Smooth muscle cell (in vitro differentiated cells): Measurements from ENCODE around the gene SORCS2. TPM values are rescaled to one million over a fixed set of nuclear protein-coding genes. Genes with fewer than 3 reads are reported as not detected.

ENCODE experiments used
- DNase-seq: peaks from one replicate; lab custom pipeline; 2025; ENCODE audit not compliant: unreplicated experiment; lab: John Stamatoyannopoulos, UW
- H2AFZ ChIP-seq: fragments of 200-600 bp; sonication (generic); 2 replicates; pipeline ENCODE4 v1.6.0; 2016; ENCODE audit warnings: antibody characterized with exemption, low read depth, mild to moderate bottlenecking
- H3F3A ChIP-seq: fragments of 200-600 bp; sonication (generic); 2 replicates; pipeline ENCODE4 v1.6.0; 2017; ENCODE audit warnings: antibody characterized with exemption, low read depth
- H3K27ac ChIP-seq: fragments of 200-600 bp; sonication (generic); 2 replicates; pipeline ENCODE4 v1.5.1; 2016; ENCODE audit warnings: low read depth, mild to moderate bottlenecking
- H3K27me3 ChIP-seq: fragments of 200-600 bp; sonication (generic); 2 replicates; pipeline ENCODE4 v1.6.1; 2016; ENCODE audit warnings: low read depth, mild to moderate bottlenecking
- H3K36me3 ChIP-seq: fragments of 200-600 bp; sonication (generic); 2 replicates; pipeline ENCODE4 v1.5.1; 2016; ENCODE audit warnings: low read depth
- H3K4me1 ChIP-seq: fragments of 200-600 bp; sonication (generic); 2 replicates; pipeline ENCODE4 v1.5.1; 2016; ENCODE audit warnings: low read depth
- H3K4me2 ChIP-seq: fragments of 200-600 bp; sonication (generic); 2 replicates; pipeline ENCODE4 v1.6.0; 2016; ENCODE audit warnings: mild to moderate bottlenecking
- H3K4me3 ChIP-seq: fragments of 200-600 bp; sonication (generic); 2 replicates; pipeline ENCODE4 v1.5.1; 2016; ENCODE audit warnings: mild to moderate bottlenecking
- H3K79me2 ChIP-seq: fragments of 200-600 bp; sonication (generic); 2 replicates; pipeline ENCODE4 v1.6.0; 2016; ENCODE audit warnings: low read depth, mild to moderate bottlenecking
- H3K9ac ChIP-seq: fragments of 200-600 bp; sonication (generic); 2 replicates; pipeline ENCODE4 v1.6.0; 2016; ENCODE audit warnings: low read depth
- H3K9me3 ChIP-seq: fragments of 200-600 bp; sonication (generic); replicated peaks from 2 replicates; pipeline ENCODE4 v1.5.1; 2016; ENCODE audit warnings: low read depth
- H4K20me1 ChIP-seq: fragments of 200-600 bp; sonication (generic); 2 replicates; pipeline ENCODE4 v1.6.0; 2016; ENCODE audit warnings: low read depth
- CTCF ChIP-seq: fragments of 200-600 bp; sonication (generic); IDR thresholded peaks from 2 replicates; pipeline ENCODE4 v1.5.1; 2017; ENCODE audit warnings: borderline replicate concordance, mild to moderate bottlenecking, antibody characterized with exemption; ENCODE audit not compliant: insufficient read depth, poor library complexity, severe bottlenecking
- WGBS: methylation state at CpG from one replicate; pipeline ENCODE4 v1.1.7; 2016; ENCODE audit warnings: low lambda C conversion rate; 5-methylcytosine and 5-hydroxymethylcytosine counted together
- polyA plus RNA-seq: library from polyadenylated mRNA; unstranded; fragments of >200 nt; fragmentation: Nextera tagmentation; extraction: Ambion mirVana; gene quantifications from 2 replicates; pipeline ENCODE4 v1.2.1, GENCODE V29; 2016
- total RNA-seq: library from RNA; depleted of rRNA; stranded (reverse); fragments of >200 nt; gene quantifications from 2 replicates; pipeline ENCODE4 v1.2.3, GENCODE V29; 2014

SORCS2 gene
- total and polyA plus RNA-seq, 2 experiments from 2014 or later = 5.2 to 9.3 TPM

- Histone ChIP-seq H3K9ac (no peak overlapping the region), H2AFZ (no peak overlapping the region), H3K4me3 (no peak overlapping the region), H3K79me2 (no peaks in the 10 kb centered on the region), H3K9me3 (no peaks in the 10 kb centered on the region), H3K27me3 (no peaks in the 10 kb centered on the region), H3K27ac (no peak overlapping the region), H3K36me3 (no peaks in the 10 kb centered on the region), H3K4me1 (peaks cover 7% of the 10 kb centered on the region), H3K4me2 (no peak overlapping the region), H4K20me1 (no peaks in the 10 kb centered on the region), H3F3A (no peaks in the 10 kb centered on the region)
- WGBS = 100% methylated on average over 1 of the region's 1 CpG
- DNase-seq = no peak
- TF ChIP-seq CTCF = no peak
Measured at GRCh38 chr4:7248857-7249256, 56.5 kb downstream of the SORCS2 start.

DNA sequence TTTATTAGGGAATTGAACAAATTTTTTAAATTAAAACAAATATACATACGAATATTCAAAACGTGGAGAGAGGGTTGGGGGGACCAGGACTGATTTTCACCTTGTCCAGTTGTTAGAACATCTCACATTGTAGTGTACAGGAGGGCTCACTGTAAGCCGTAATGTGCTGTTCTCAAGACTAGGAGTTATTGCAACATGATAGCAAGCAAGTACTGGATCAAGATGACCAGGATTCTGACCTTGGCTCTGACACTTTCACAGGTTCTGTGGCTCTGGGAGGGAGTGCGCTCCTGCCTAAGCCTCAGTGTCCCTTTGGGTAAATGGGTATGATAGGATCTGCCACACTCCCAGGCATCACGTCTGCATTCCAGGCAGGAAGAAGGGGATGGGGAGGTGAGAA, 59.0 kb downstream of the SORCS2 start:
- Histone ChIP-seq H3K4me1 (peaks cover 7% of the 10 kb centered on the region), H3K36me3 (no peaks in the 10 kb centered on the region), H3K4me3 (no peak overlapping the region), H3K27me3 (no peaks in the 10 kb centered on the region), H3K27ac (no peak overlapping the region), H2AFZ (no peak overlapping the region), H3K9me3 (no peaks in the 10 kb centered on the region), H3K79me2 (no peaks in the 10 kb centered on the region), H3K4me2 (no peak overlapping the region), H3F3A (no peaks in the 10 kb centered on the region), H3K9ac (no peak overlapping the region), H4K20me1 (no peaks in the 10 kb centered on the region)
- WGBS = 89% methylated on average over 5 of the region's 5 CpGs
- TF ChIP-seq CTCF = no peak
- no peak for DNase-seq

- 98% methylated on average over 4 of the region's 7 CpGs for WGBS
- no peaks in the 10 kb centered on the region for H3K36me3 ChIP-seq
- H2AFZ ChIP-seq = no peak overlapping the region
- H3K4me2 ChIP-seq = no peak overlapping the region
- H3K9ac ChIP-seq = no peak overlapping the region
- TF ChIP-seq CTCF = no peak
- no peaks in the 10 kb centered on the region for H3F3A ChIP-seq
- no peak overlapping the region for H3K27ac ChIP-seq
- no peaks in the 10 kb centered on the region for H3K27me3 ChIP-seq
- H4K20me1 ChIP-seq = no peaks in the 10 kb centered on the region
- H3K4me3 ChIP-seq = no peak overlapping the region
- H3K9me3 ChIP-seq = no peaks in the 10 kb centered on the region
- peaks cover 7% of the 10 kb centered on the region for H3K4me1 ChIP-seq
- no peaks in the 10 kb centered on the region for H3K79me2 ChIP-seq
- DNase-seq = no peak
Measured at GRCh38 chr4:7252051-7252450, 59.7 kb downstream of the SORCS2 start.

DNA sequence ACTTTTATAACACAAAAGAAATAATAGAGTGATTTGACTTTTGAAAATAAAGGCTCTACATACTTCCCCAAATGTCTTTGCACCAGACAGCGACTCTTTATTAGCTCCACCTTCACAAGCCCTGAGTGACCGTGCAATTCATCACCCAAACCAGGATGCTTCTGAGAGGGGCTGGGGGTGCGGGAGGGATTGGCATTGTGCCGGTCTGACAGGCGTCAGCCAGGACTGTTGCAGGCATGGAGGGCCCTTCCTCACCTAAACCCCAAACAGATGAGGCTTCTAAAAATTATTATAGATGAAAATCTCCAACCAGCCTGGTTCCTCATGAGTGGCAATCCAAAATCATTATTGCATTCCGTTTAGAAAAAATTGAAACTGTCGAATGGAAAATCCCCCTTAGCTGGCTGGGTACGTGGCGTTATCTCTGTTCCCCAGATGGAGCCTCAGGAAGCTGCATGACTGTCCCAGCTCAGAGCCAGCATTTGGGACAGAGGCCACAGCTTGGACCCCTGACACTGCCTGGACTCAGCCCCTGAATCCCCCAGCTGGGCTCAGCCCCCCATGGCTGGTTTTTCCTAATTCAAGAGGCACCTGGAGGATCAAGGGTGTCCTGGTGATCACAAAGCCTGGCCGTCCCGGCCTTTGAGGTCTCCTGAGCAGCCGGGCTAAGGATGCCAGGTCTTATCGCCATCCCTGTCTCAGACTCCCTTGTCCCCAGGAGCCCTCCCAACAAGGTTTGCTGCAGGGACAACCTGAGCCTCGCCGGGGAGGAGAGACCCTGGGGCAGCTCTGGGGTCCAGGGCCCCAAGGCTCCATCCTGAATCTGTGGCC, 60.4 kb downstream of the SORCS2 start:
- TF ChIP-seq CTCF = no peak
- Histone ChIP-seq H4K20me1 (no peaks in the 10 kb centered on the region), H2AFZ (no peak overlapping the region), H3K27ac (no peak overlapping the region), H3K9ac (no peak overlapping the region), H3K79me2 (no peaks in the 10 kb centered on the region), H3K4me2 (peak overlapping the region; percentile 40), H3K4me3 (no peak overlapping the region), H3K27me3 (no peaks in the 10 kb centered on the region), H3K4me1 (peaks cover 7% of the 10 kb centered on the region), H3K9me3 (no peaks in the 10 kb centered on the region), H3K36me3 (no peaks in the 10 kb centered on the region), H3F3A (no peaks in the 10 kb centered on the region)
- 81% methylated on average over 15 of the region's 15 CpGs for WGBS
- DNase-seq = no peak
